ENCODE results near the gene FYCO1.

DNA sequence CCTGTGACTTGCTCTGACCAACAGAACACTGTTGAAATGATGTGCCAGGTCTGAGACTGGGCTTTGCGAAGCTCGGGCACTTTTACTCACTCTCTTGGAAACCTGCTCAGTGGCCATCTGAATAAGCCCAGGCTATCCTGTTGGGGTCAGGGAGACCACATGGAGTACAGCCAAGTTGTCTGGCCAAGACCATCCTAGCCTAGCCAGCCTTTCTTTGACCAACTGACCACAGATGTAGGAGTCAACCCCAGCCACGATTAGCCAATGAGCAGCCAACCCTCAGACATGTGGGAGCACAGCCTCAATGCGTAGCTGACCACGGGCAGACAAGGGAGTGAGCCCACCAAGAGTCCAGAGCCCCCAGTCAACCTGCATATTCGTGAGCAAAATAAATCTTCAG is 83.2 kb downstream of the FYCO1 start:
- no peak for TF ChIP-seq EZH2 (IDR thresholded peaks at IDR 0.05; ENCODE audit: low read length, missing control alignments)
- TF ChIP-seq, protein P1, sequence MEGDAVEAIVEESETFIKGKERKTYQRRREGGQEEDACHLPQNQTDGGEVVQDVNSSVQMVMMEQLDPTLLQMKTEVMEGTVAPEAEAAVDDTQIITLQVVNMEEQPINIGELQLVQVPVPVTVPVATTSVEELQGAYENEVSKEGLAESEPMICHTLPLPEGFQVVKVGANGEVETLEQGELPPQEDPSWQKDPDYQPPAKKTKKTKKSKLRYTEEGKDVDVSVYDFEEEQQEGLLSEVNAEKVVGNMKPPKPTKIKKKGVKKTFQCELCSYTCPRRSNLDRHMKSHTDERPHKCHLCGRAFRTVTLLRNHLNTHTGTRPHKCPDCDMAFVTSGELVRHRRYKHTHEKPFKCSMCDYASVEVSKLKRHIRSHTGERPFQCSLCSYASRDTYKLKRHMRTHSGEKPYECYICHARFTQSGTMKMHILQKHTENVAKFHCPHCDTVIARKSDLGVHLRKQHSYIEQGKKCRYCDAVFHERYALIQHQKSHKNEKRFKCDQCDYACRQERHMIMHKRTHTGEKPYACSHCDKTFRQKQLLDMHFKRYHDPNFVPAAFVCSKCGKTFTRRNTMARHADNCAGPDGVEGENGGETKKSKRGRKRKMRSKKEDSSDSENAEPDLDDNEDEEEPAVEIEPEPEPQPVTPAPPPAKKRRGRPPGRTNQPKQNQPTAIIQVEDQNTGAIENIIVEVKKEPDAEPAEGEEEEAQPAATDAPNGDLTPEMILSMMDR (conservative IDR thresholded peaks at IDR 0.05 in 1 of 2, IDR thresholded peaks at IDR 0.05 in 1 of 2; ENCODE audit: low read depth in 1 of 2, low read length in 2 of 2): no peak

All from fibroblast of lung (primary cell).